ENCODE data around the gene PTPRM. TPM values are rescaled to one million over a fixed set of nuclear protein-coding genes. Genes with fewer than 3 reads are reported as not detected.

PTPRM gene
- total and polyA plus RNA-seq, 2 experiments from 2014 or later, result 30.9 to 62.8 TPM

DNA sequence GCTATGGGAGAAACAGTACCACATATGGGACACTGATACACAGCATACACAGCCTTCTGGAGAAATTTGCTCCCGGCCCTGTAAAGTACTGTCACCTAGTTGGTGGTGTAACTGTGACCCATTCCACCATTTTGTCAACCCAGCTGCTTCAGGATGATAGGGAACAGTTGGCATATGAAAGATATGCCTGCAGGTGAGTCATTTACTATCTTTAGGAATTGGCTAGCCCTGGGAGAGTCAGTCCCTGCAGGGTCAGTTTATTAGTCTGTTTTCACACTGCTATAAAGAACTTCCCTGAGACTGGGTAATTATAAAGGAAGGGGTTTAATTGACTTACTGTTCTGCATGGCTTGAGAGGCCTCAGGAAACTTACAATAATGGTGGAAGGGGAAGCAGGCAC lies 30.0 kb upstream of the PTPRM start:
- no peak overlapping the region for H3K27ac ChIP-seq
- no peaks in the 10 kb centered on the region for H4K20me1 ChIP-seq (ENCODE audit: insufficient read depth)
- in situ Hi-C loops (cut with MboI), result no loop called here
- no peak overlapping the region for H3K4me3 ChIP-seq
- no peak for TF ChIP-seq EZH2phosphoT487 (IDR thresholded peaks at IDR 0.05; ENCODE audit: insufficient read depth, low read depth)
- no peak for TF ChIP-seq EZH2 (IDR thresholded peaks at IDR 0.05; ENCODE audit: insufficient read depth, poor library complexity, severe bottlenecking)
- H3K4me2 ChIP-seq (ENCODE audit: unreplicated experiment), result no peak overlapping the region
- no peaks in the 10 kb centered on the region for H3K9me3 ChIP-seq (ENCODE audit: low read depth)
- 50 to 63% methylated on average over 1 of the region's 1 CpG for WGBS, 2 experiments (ENCODE audit: low coverage in 1 of 2, low lambda C conversion rate in 2 of 2, missing lambda C conversion rate in 2 of 2)
- H3K4me1 ChIP-seq (ENCODE audit: insufficient read depth), result no peaks in the 10 kb centered on the region
- no peaks in the 10 kb centered on the region for H3K27me3 ChIP-seq (replicated peaks; ENCODE audit: insufficient read depth)
- no peak overlapping the region for H3K9ac ChIP-seq
- H3K36me3 ChIP-seq (ENCODE audit: low read depth), result no peaks in the 10 kb centered on the region
- H3F3A ChIP-seq (ENCODE audit: insufficient read depth), result no peaks in the 10 kb centered on the region
- DNase-seq, result no peak
- H3K9me2 ChIP-seq (ENCODE audit: insufficient read depth), result no peaks in the 10 kb centered on the region
- no peak overlapping the region for H2AFZ ChIP-seq
- no peaks in the 10 kb centered on the region for H3K79me2 ChIP-seq (ENCODE audit: insufficient read depth)

DNA sequence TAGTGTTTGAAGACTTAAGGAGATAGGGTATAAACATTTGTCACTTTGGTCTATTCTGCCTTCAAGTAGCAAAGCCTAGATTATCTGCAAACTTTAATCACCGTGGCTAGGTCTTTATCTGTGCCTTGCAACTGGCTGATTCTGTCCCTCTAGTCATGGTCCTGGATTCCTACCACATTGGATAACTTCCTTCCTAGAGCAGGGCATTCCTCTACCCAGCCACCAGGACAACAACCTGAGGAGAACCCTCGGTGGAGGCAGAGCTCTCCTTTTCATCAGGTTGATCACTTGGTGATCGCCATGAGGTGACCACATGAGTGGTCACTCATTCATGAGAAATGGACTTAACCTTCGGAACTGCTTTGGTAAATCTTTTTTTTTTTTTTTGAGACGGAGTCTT lies 25.3 kb upstream of the PTPRM start:
- TF ChIP-seq EZH2phosphoT487 (IDR thresholded peaks at IDR 0.05; ENCODE audit: insufficient read depth, low read depth) (no peak), EZH2 (IDR thresholded peaks at IDR 0.05; ENCODE audit: insufficient read depth, poor library complexity, severe bottlenecking) (no peak)
- WGBS, 2 experiments (ENCODE audit: low coverage in 1 of 2, low lambda C conversion rate in 2 of 2, missing lambda C conversion rate in 2 of 2), result 75 to 79% methylated on average over 5 of the region's 5 CpGs
- Histone ChIP-seq H3K4me2 (ENCODE audit: unreplicated experiment) (no peak overlapping the region), H3K27me3 (replicated peaks; ENCODE audit: insufficient read depth) (no peaks in the 10 kb centered on the region), H3K4me1 (ENCODE audit: insufficient read depth) (no peaks in the 10 kb centered on the region), H3K9ac (no peak overlapping the region), H3K9me3 (ENCODE audit: low read depth) (no peaks in the 10 kb centered on the region), H3K27ac (no peak overlapping the region), H3K9me2 (ENCODE audit: insufficient read depth) (no peaks in the 10 kb centered on the region), H3F3A (ENCODE audit: insufficient read depth) (no peaks in the 10 kb centered on the region), H3K36me3 (ENCODE audit: low read depth) (no peaks in the 10 kb centered on the region), H3K79me2 (ENCODE audit: insufficient read depth) (no peaks in the 10 kb centered on the region), H4K20me1 (ENCODE audit: insufficient read depth) (no peaks in the 10 kb centered on the region), H2AFZ (no peak overlapping the region), H3K4me3 (no peak overlapping the region)
- no peak for DNase-seq
- in situ Hi-C loops (cut with MboI), result no loop called here

DNA sequence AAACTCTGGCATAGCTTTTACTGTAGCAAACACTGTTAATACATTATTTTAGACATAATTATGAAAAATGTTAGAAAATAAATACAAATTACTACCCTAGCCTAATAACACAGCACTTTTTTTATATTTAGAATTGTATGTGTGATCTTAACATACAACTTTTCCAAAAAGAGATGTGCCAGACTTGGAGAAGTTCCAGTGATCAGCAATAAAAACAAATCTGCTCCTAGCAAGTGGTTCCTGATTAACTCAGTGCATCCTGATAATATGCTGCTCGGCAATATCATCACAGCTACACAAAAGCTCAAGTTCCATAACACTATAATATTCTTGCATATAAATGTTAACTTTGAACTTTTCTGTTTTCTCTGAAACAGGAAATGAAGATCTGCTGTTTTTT lies 22.4 kb upstream of the PTPRM start:
- no peak overlapping the region for H3K9ac ChIP-seq
- H3F3A ChIP-seq (ENCODE audit: insufficient read depth), result no peaks in the 10 kb centered on the region
- H3K4me3 ChIP-seq, result no peak overlapping the region
- no peak overlapping the region for H3K27ac ChIP-seq
- no peaks in the 10 kb centered on the region for H3K9me2 ChIP-seq (ENCODE audit: insufficient read depth)
- H3K27me3 ChIP-seq (replicated peaks; ENCODE audit: insufficient read depth), result no peaks in the 10 kb centered on the region
- WGBS, 2 experiments (ENCODE audit: low coverage in 1 of 2, low lambda C conversion rate in 2 of 2, missing lambda C conversion rate in 2 of 2), result 84 to 96% methylated on average over 1 of the region's 1 CpG
- H3K79me2 ChIP-seq (ENCODE audit: insufficient read depth), result no peaks in the 10 kb centered on the region
- no peak for DNase-seq
- no peaks in the 10 kb centered on the region for H3K4me1 ChIP-seq (ENCODE audit: insufficient read depth)
- no peaks in the 10 kb centered on the region for H3K9me3 ChIP-seq (ENCODE audit: low read depth)
- TF ChIP-seq EZH2phosphoT487 (IDR thresholded peaks at IDR 0.05; ENCODE audit: insufficient read depth, low read depth) (no peak), EZH2 (IDR thresholded peaks at IDR 0.05; ENCODE audit: insufficient read depth, poor library complexity, severe bottlenecking) (no peak)
- H3K36me3 ChIP-seq (ENCODE audit: low read depth), result no peaks in the 10 kb centered on the region
- no peak overlapping the region for H2AFZ ChIP-seq
- in situ Hi-C loops (cut with MboI), result no loop called here
- H3K4me2 ChIP-seq (ENCODE audit: unreplicated experiment), result no peak overlapping the region
- H4K20me1 ChIP-seq (ENCODE audit: insufficient read depth), result no peaks in the 10 kb centered on the region

DNA sequence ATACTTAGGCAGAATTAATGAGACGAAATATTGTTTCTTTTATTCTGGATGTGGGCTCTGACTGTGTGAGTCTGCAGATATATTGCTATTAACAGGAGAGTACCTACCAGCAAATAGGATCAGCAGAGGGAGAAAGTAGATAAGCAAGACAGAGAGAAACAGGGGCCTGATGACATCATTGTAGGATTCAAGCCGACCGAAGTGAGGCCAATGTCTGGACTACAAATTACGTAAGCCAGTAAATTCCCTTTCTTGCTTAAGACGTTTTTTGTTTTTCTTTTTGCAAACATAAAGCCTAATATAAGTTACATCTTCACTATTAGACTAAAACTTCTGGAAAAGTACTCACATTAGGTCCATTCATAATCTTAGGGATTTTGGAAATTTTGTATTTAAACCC lies 21.4 kb upstream of the PTPRM start:
- WGBS, 2 experiments (ENCODE audit: low coverage in 1 of 2, low lambda C conversion rate in 2 of 2, missing lambda C conversion rate in 2 of 2), result 28 to 30% methylated on average over 5 of the region's 5 CpGs

DNA sequence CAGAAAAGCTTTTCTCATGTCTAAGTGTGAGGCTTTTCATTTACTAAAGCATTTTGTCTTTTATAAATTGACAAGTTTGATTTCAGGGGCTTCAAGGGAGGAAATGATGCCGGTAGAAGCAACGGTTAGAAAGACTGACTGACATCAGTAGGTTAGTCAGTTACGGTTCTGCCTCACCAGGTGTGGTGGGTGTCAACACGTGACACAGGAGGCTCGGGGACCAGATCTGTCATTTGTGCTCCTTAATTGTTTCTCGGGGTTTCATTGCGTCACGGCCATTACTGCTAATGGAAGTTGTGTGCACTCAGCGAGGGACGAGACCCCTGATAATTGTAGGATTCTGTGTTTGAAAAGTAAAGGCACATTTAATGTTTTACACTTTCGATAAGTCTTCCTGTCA lies 18.9 kb upstream of the PTPRM start:
- TF ChIP-seq EZH2phosphoT487 (IDR thresholded peaks at IDR 0.05; ENCODE audit: insufficient read depth, low read depth) (no peak), EZH2 (IDR thresholded peaks at IDR 0.05; ENCODE audit: insufficient read depth, poor library complexity, severe bottlenecking) (no peak)
- no peaks in the 10 kb centered on the region for H3F3A ChIP-seq (ENCODE audit: insufficient read depth)
- H4K20me1 ChIP-seq (ENCODE audit: insufficient read depth), result no peaks in the 10 kb centered on the region
- H3K79me2 ChIP-seq (ENCODE audit: insufficient read depth), result no peaks in the 10 kb centered on the region
- no peaks in the 10 kb centered on the region for H3K9me3 ChIP-seq (ENCODE audit: low read depth)
- H3K4me1 ChIP-seq (ENCODE audit: insufficient read depth), result no peaks in the 10 kb centered on the region
- H3K36me3 ChIP-seq (ENCODE audit: low read depth), result no peaks in the 10 kb centered on the region
- no peak for DNase-seq
- no peaks in the 10 kb centered on the region for H3K9me2 ChIP-seq (ENCODE audit: insufficient read depth)
- H3K9ac ChIP-seq, result no peak overlapping the region
- no peak overlapping the region for H3K4me3 ChIP-seq
- H2AFZ ChIP-seq, result no peak overlapping the region
- in situ Hi-C loops (cut with MboI), result no loop called here
- H3K27ac ChIP-seq, result no peak overlapping the region
- 93 to 95% methylated on average over 11 of the region's 11 CpGs for WGBS, 2 experiments (ENCODE audit: low coverage in 1 of 2, low lambda C conversion rate in 2 of 2, missing lambda C conversion rate in 2 of 2)
- no peaks in the 10 kb centered on the region for H3K27me3 ChIP-seq (replicated peaks; ENCODE audit: insufficient read depth)
- H3K4me2 ChIP-seq (ENCODE audit: unreplicated experiment), result no peak overlapping the region

More for the DNA sequence above, 21.4 kb upstream of the PTPRM start:
- no peaks in the 10 kb centered on the region for H3K9me3 ChIP-seq (ENCODE audit: low read depth)
- H3K36me3 ChIP-seq (ENCODE audit: low read depth), result no peaks in the 10 kb centered on the region
- H4K20me1 ChIP-seq (ENCODE audit: insufficient read depth), result no peaks in the 10 kb centered on the region
- no peak overlapping the region for H3K4me2 ChIP-seq (ENCODE audit: unreplicated experiment)
- no peak overlapping the region for H3K9ac ChIP-seq
- peak; percentile 49 for DNase-seq
- no peaks in the 10 kb centered on the region for H3K4me1 ChIP-seq (ENCODE audit: insufficient read depth)
- no peak overlapping the region for H3K4me3 ChIP-seq
- no peak overlapping the region for H2AFZ ChIP-seq
- H3K27me3 ChIP-seq (replicated peaks; ENCODE audit: insufficient read depth), result no peaks in the 10 kb centered on the region
- TF ChIP-seq EZH2 (IDR thresholded peaks at IDR 0.05; ENCODE audit: insufficient read depth, poor library complexity, severe bottlenecking) (no peak), EZH2phosphoT487 (IDR thresholded peaks at IDR 0.05; ENCODE audit: insufficient read depth, low read depth) (no peak)
- in situ Hi-C loops (cut with MboI), result no loop called here
- no peaks in the 10 kb centered on the region for H3K9me2 ChIP-seq (ENCODE audit: insufficient read depth)
- no peaks in the 10 kb centered on the region for H3K79me2 ChIP-seq (ENCODE audit: insufficient read depth)
- H3K27ac ChIP-seq, result no peak overlapping the region
- no peaks in the 10 kb centered on the region for H3F3A ChIP-seq (ENCODE audit: insufficient read depth)
